MM.1S (cell line): ENCODE measurements around the gene SLC22A2.

Experiments used
- EZH2phosphoT487 ChIP-seq: fragments of 300-600 bp; sonication (generic); IDR thresholded peaks from 2 replicates; pipeline ENCODE4 v1.6.1; 2018; ENCODE audit warnings: antibody characterized with exemption, low read length
- TF ChIP-seq, protein P1 (sequence below): fragments of 300-600 bp; sonication (generic); IDR thresholded peaks from 2 replicates; pipeline ENCODE4 v1.5.1; 2016; ENCODE audit warnings: antibody characterized with exemption, low read length, mixed read lengths

DNA sequence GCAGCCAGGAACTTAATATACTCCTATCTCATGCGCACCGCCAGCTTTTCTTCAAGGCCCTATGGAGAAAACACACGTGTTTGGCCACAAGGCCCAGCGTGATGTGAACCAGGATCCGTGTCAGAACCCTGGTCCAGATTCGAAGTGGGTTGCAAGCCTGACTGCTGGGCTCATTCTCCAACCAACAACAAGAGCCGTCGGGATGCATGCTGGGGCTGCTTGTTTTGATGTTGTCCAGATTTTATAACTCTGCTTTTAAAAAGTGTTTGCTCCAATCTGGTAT, 463 bp upstream of the SLC22A2 start:
- TF ChIP-seq, protein P1, sequence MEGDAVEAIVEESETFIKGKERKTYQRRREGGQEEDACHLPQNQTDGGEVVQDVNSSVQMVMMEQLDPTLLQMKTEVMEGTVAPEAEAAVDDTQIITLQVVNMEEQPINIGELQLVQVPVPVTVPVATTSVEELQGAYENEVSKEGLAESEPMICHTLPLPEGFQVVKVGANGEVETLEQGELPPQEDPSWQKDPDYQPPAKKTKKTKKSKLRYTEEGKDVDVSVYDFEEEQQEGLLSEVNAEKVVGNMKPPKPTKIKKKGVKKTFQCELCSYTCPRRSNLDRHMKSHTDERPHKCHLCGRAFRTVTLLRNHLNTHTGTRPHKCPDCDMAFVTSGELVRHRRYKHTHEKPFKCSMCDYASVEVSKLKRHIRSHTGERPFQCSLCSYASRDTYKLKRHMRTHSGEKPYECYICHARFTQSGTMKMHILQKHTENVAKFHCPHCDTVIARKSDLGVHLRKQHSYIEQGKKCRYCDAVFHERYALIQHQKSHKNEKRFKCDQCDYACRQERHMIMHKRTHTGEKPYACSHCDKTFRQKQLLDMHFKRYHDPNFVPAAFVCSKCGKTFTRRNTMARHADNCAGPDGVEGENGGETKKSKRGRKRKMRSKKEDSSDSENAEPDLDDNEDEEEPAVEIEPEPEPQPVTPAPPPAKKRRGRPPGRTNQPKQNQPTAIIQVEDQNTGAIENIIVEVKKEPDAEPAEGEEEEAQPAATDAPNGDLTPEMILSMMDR = no peak
- no peak for TF ChIP-seq EZH2phosphoT487
